ENCODE results near the gene DERL3.

Gene DERL3

DNA sequence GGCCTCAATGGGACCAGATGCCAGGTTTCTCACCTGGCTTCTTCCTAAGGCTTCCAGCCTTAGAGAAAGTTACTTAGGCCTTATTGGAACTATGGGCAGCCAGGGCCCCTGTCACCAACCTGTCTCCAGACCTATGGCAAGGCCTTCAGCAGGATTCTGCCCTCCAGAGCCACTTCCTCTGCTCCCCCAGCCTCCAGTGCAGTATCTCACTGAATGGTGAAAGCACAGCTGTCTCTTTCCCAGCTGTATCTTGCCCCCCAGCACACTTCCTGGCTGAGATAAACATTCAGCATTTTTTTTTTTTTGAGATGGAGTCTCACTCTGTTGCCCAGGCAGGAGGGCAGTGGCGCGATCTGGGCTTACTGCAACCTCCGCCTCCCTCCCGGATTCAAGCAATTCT, 20.4 kb upstream of the DERL3 start:
- H2BK120ac ChIP-seq (ENCODE audit: insufficient read depth, low read length, poor library complexity): no peak overlapping the region
- H3K79me1 ChIP-seq (ENCODE audit: low read length): peaks cover 9% of the 10 kb centered on the region
- no peak overlapping the region for H3K14ac ChIP-seq (ENCODE audit: low read length)
- H3K4me3 ChIP-seq (ENCODE audit: low read depth, low read length): no peak overlapping the region
- no peak overlapping the region for H3K18ac ChIP-seq (ENCODE audit: low read length)
- no peak overlapping the region for H2BK5ac ChIP-seq (ENCODE audit: low read depth, low read length, poor library complexity)
- no peak overlapping the region for H2AFZ ChIP-seq (ENCODE audit: insufficient read depth, low read length, poor library complexity)
- H4K12ac ChIP-seq (ENCODE audit: low read depth, low read length): no peak overlapping the region
- H3K4me2 ChIP-seq (ENCODE audit: low read length): no peak overlapping the region
- no peak overlapping the region for H3K9ac ChIP-seq (ENCODE audit: low read length)
- no peaks in the 10 kb centered on the region for H3K27me3 ChIP-seq (ENCODE audit: insufficient read depth, low read length)
- H3K9me3 ChIP-seq (ENCODE audit: insufficient read depth, low read depth, low read length): no peaks in the 10 kb centered on the region
- H3K4ac ChIP-seq (ENCODE audit: low read depth, low read length): no peak overlapping the region
- DNase-seq: no peak
- peaks cover 0 to 5% of the 10 kb centered on the region in 2 experiments for H3K4me1 ChIP-seq (ENCODE audit: control insufficient read depth in 1 of 2, insufficient read depth in 2 of 2, low read length in 2 of 2)
- H4K91ac ChIP-seq (ENCODE audit: low read depth, low read length): no peak overlapping the region
- peaks cover 0 to 5% of the 10 kb centered on the region in 2 experiments for H3K36me3 ChIP-seq (ENCODE audit: control insufficient read depth in 1 of 2, insufficient read depth in 2 of 2, low read length in 2 of 2)
- peak overlapping the region; percentile 35 for H2AK5ac ChIP-seq (ENCODE audit: low read length)
- WGBS (ENCODE audit: extremely low coverage, insufficient coverage, insufficient read length): no CpG with 5 or more reads among the region's 4 CpGs
- H2BK12ac ChIP-seq (ENCODE audit: low read length): no peak overlapping the region
- H4K8ac ChIP-seq (ENCODE audit: low read depth, low read length): no peak overlapping the region
- H3K79me2 ChIP-seq (ENCODE audit: control insufficient read depth, insufficient read depth, low read length, poor library complexity): peaks cover 3% of the 10 kb centered on the region
- H3K23ac ChIP-seq (ENCODE audit: low read length): no peak overlapping the region
- no peak overlapping the region for H3K27ac ChIP-seq (ENCODE audit: low read depth, low read length)

DNA sequence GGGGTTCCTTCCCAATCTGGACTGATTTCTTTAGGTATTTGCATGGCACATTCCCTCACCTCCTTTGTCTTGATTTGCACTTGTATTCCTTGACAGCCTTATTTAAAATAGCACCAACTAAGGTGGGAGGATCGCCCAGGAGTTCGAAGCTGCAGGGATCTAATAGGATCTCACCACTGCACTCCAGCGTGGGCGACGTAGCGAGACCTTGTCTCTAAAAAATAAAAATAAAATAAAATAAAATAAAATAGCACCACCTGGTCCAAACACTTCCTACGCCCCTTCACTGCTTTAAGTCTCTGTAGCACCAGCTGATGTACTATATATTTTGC, 19.6 kb upstream of the DERL3 start:
- Histone ChIP-seq H4K8ac (ENCODE audit: low read depth, low read length) (no peak overlapping the region), H3K14ac (ENCODE audit: low read length) (no peak overlapping the region), H3K23ac (ENCODE audit: low read length) (no peak overlapping the region), H3K4me1 (ENCODE audit: control insufficient read depth in 1 of 2, insufficient read depth in 2 of 2, low read length in 2 of 2) (peaks cover 0 to 5% of the 10 kb centered on the region in 2 experiments), H3K27ac (ENCODE audit: low read depth, low read length) (no peak overlapping the region), H3K18ac (ENCODE audit: low read length) (no peak overlapping the region), H3K36me3 (ENCODE audit: control insufficient read depth in 1 of 2, insufficient read depth in 2 of 2, low read length in 2 of 2) (peaks cover 0 to 5% of the 10 kb centered on the region in 2 experiments), H4K12ac (ENCODE audit: low read depth, low read length) (no peak overlapping the region), H3K4ac (ENCODE audit: low read depth, low read length) (no peak overlapping the region), H4K91ac (ENCODE audit: low read depth, low read length) (no peak overlapping the region), H2AK5ac (ENCODE audit: low read length) (no peak overlapping the region), H3K4me2 (ENCODE audit: low read length) (peak overlapping the region; percentile 94), H3K4me3 (ENCODE audit: low read depth, low read length) (peak overlapping the region; percentile 74), H3K27me3 (ENCODE audit: insufficient read depth, low read length) (no peaks in the 10 kb centered on the region), H2AFZ (ENCODE audit: insufficient read depth, low read length, poor library complexity) (no peak overlapping the region), H2BK12ac (ENCODE audit: low read length) (no peak overlapping the region), H2BK5ac (ENCODE audit: low read depth, low read length, poor library complexity) (no peak overlapping the region), H2BK120ac (ENCODE audit: insufficient read depth, low read length, poor library complexity) (no peak overlapping the region), H3K79me2 (ENCODE audit: control insufficient read depth, insufficient read depth, low read length, poor library complexity) (peaks cover 3% of the 10 kb centered on the region), H3K9me3 (ENCODE audit: insufficient read depth, low read depth, low read length) (no peaks in the 10 kb centered on the region), H3K9ac (ENCODE audit: low read length) (no peak overlapping the region), H3K79me1 (ENCODE audit: low read length) (peaks cover 9% of the 10 kb centered on the region)
- WGBS (ENCODE audit: extremely low coverage, insufficient coverage, insufficient read length): no CpG with 5 or more reads among the region's 7 CpGs
- DNase-seq: no peak

DNA sequence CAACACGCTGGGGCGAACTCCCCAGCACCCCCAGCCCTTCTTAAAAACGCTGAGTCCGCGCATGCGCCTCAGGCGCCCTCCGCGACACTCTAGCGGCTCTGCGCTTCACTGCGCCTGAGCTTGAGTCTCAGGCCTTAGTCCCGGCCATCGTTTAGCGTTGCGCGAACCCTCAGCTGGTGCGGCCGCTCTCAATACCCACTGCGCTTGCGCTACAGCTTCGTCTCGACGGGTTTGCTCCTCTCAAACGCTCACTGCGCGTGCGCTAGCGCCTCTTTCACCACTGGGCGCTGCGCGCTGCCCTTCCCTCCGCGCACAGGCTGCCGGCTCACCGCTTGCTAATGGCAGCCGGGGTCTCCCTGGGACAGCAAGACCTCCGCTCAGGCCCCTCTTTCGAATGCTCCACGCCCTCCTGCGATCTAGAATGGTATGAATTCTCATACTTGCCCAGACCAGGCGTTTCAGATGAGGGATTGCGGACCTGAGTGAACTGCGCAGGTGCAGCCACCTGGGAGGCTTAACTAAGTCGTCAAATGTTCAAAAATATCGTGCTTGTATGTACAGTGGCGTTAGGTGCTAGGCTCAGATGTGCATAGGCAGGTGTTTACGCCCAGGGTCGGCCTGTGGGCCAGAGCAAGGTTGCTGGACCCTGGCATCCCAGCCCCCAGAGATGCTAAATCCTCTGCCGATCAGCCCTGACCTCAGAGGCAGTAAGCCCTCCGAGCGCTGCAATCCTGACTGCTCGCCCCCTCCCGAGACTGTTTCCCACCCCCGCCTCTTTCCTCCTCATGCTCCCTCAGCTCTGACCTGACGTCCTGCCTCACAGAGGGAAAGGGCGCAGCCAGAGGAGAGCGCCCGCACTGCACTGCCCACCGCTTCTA, 19.0 kb upstream of the DERL3 start, which contains the start of gene SLC2A11:
SLC2A11 (plus strand) TSS at position 270 of the 878 bp plus-strand sequence; CDS start at position 395, 125 bp downstream.
- H3K9ac ChIP-seq (ENCODE audit: low read length): peak within 1 kb of the TSS; percentile 81
- peak within 1 kb of the TSS; percentile 74 for H3K4me3 ChIP-seq (ENCODE audit: low read depth, low read length)
- H2BK5ac ChIP-seq (ENCODE audit: low read depth, low read length, poor library complexity): peak within 1 kb of the TSS; percentile 67
- H3K4me2 ChIP-seq (ENCODE audit: low read length): peak within 1 kb of the TSS; percentile 94
- peak within 1 kb of the TSS; percentile 61 for H2BK120ac ChIP-seq (ENCODE audit: insufficient read depth, low read length, poor library complexity)
- peak within 1 kb of the TSS; percentile 85 for H3K27ac ChIP-seq (ENCODE audit: low read depth, low read length)
- H2AFZ ChIP-seq (ENCODE audit: insufficient read depth, low read length, poor library complexity): peak within 1 kb of the TSS; percentile 91
- peak within 1 kb of the TSS; percentile 91 for H4K12ac ChIP-seq (ENCODE audit: low read depth, low read length)
- DNase-seq: peak; percentile 100
- no peaks in the 10 kb centered on the region for H3K9me3 ChIP-seq (ENCODE audit: insufficient read depth, low read depth, low read length)
- H2BK12ac ChIP-seq (ENCODE audit: low read length): peak within 1 kb of the TSS; percentile 16
- peak within 1 kb of the TSS; percentile 87 for H3K14ac ChIP-seq (ENCODE audit: low read length)
- peaks cover 9% of the 10 kb centered on the region for H3K79me1 ChIP-seq (ENCODE audit: low read length)
- H3K27me3 ChIP-seq (ENCODE audit: insufficient read depth, low read length): no peaks in the 10 kb centered on the region
- WGBS (ENCODE audit: extremely low coverage, insufficient coverage, insufficient read length): no CpG with 5 or more reads among the region's 60 CpGs
- H3K23ac ChIP-seq (ENCODE audit: low read length): no peak within 1 kb of the TSS
- H3K4me1 ChIP-seq (ENCODE audit: control insufficient read depth in 1 of 2, insufficient read depth in 2 of 2, low read length in 2 of 2): peaks cover 0 to 5% of the 10 kb centered on the region in 2 experiments
- peak within 1 kb of the TSS; percentile 73 for H4K91ac ChIP-seq (ENCODE audit: low read depth, low read length)
- peak within 1 kb of the TSS; percentile 68 for H3K4ac ChIP-seq (ENCODE audit: low read depth, low read length)
- H3K79me2 ChIP-seq (ENCODE audit: control insufficient read depth, insufficient read depth, low read length, poor library complexity): peaks cover 3% of the 10 kb centered on the region
- H3K18ac ChIP-seq (ENCODE audit: low read length): peak within 1 kb of the TSS; percentile 54
- peak within 1 kb of the TSS; percentile 97 for H4K8ac ChIP-seq (ENCODE audit: low read depth, low read length)
- H3K36me3 ChIP-seq (ENCODE audit: control insufficient read depth in 1 of 2, insufficient read depth in 2 of 2, low read length in 2 of 2): peaks cover 0 to 1% of the 10 kb centered on the region in 2 experiments
- peak within 1 kb of the TSS; percentile 50 for H2AK5ac ChIP-seq (ENCODE audit: low read length)

DNA sequence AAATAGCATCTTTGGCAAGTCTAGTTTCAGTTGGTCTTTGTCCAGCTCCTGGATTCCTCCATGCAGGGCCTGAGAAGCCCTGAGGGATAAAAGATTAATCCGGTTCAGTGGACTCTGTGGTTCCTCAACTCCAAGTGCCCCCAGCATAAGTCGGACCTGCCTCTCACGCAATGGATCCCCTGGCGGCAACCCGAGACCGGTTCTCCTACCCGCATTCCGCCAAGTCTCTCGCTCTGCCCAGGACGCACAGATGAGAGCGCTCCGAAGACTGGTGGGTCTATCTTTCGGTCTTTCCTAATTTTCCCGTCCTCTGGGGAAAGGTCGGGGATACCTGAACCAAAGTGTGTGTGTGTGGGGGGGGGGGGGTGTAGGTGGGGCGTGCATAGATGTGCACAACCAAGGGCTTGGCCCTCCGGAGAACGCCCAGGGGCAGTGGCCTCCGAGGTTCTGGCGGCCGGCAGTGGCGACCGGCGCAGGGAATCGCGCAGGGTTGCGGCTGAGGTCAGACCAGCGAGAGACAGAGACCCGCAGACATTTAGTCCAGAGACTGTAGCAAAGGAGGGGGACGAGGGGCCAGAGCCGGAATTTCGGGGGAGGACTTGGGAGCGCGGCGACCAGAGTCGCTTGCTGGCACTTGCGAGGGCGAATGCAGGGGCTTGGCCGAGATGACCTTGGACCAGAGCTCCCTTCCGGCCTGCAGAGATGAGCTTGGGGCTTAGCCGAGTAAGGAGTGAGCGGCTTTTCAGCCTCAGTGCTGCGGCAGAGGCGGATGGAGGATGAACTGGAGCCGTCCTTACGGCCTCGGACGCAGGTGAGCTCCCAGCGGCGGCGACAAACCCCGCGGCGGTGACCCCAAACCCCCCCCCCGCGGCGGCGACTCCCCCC, 18.2 kb upstream of the DERL3 start:
- H2BK120ac ChIP-seq (ENCODE audit: insufficient read depth, low read length, poor library complexity): peak overlapping the region; percentile 61
- H3K4me1 ChIP-seq (ENCODE audit: control insufficient read depth in 1 of 2, insufficient read depth in 2 of 2, low read length in 2 of 2): peaks cover 0 to 5% of the 10 kb centered on the region in 2 experiments
- peak overlapping the region; percentile 97 for H4K8ac ChIP-seq (ENCODE audit: low read depth, low read length)
- peak overlapping the region; percentile 75 for H3K9ac ChIP-seq (ENCODE audit: low read length)
- no peaks in the 10 kb centered on the region for H3K9me3 ChIP-seq (ENCODE audit: insufficient read depth, low read depth, low read length)
- peak overlapping the region; percentile 91 for H4K12ac ChIP-seq (ENCODE audit: low read depth, low read length)
- H3K4me2 ChIP-seq (ENCODE audit: low read length): peak overlapping the region; percentile 94
- WGBS (ENCODE audit: extremely low coverage, insufficient coverage, insufficient read length): no CpG with 5 or more reads among the region's 58 CpGs
- H3K36me3 ChIP-seq (ENCODE audit: control insufficient read depth in 1 of 2, insufficient read depth in 2 of 2, low read length in 2 of 2): no peaks in the 10 kb centered on the region
- H3K18ac ChIP-seq (ENCODE audit: low read length): peak overlapping the region; percentile 54
- peak overlapping the region; percentile 68 for H3K4ac ChIP-seq (ENCODE audit: low read depth, low read length)
- peak overlapping the region; percentile 87 for H3K14ac ChIP-seq (ENCODE audit: low read length)
- H3K27ac ChIP-seq (ENCODE audit: low read depth, low read length): peak overlapping the region; percentile 85
- peak overlapping the region; percentile 73 for H4K91ac ChIP-seq (ENCODE audit: low read depth, low read length)
- H2BK5ac ChIP-seq (ENCODE audit: low read depth, low read length, poor library complexity): peak overlapping the region; percentile 67
- H2AFZ ChIP-seq (ENCODE audit: insufficient read depth, low read length, poor library complexity): peak overlapping the region; percentile 91
- peaks cover 3% of the 10 kb centered on the region for H3K79me2 ChIP-seq (ENCODE audit: control insufficient read depth, insufficient read depth, low read length, poor library complexity)
- H3K27me3 ChIP-seq (ENCODE audit: insufficient read depth, low read length): no peaks in the 10 kb centered on the region
- peak overlapping the region; percentile 50 for H2AK5ac ChIP-seq (ENCODE audit: low read length)
- peak overlapping the region; percentile 74 for H3K4me3 ChIP-seq (ENCODE audit: low read depth, low read length)
- peak overlapping the region; percentile 16 for H2BK12ac ChIP-seq (ENCODE audit: low read length)
- DNase-seq: peak; percentile 93 to 94
- H3K79me1 ChIP-seq (ENCODE audit: low read length): peaks cover 9% of the 10 kb centered on the region
- H3K23ac ChIP-seq (ENCODE audit: low read length): no peak overlapping the region

Measured in trophoblast cell (in vitro differentiated cells and primary cell).